ENCODE data around the gene EXOSC2. TPM values are rescaled to one million over a fixed set of nuclear protein-coding genes. Genes with fewer than 3 reads are reported as not detected.

Gene EXOSC2
- total RNA-seq, 1 experiment from 2014 or later: 41.0 TPM

- ChIA-PET CTCF (interaction anchor here (0.5 kb wide), 1 partner anchor 276 kb away, joined by 4 read pairs; no protein-coding TSS in a partner anchor), POLR2A (no interaction called here)
- Histone ChIP-seq H3K9me3 (ENCODE audit: control insufficient read depth, insufficient read depth, low read depth, low read length) (no peaks in the 10 kb centered on the region), H3K36me3 (ENCODE audit: control insufficient read depth, insufficient read depth, low read length) (peaks cover 8% of the 10 kb centered on the region; the same call in 1 of the 2 replicates), H3K4me1 (ENCODE audit: control insufficient read depth, insufficient read depth, low read length) (no peaks in the 10 kb centered on the region), H3K27me3 (ENCODE audit: control insufficient read depth, insufficient read depth, low read length) (no peaks in the 10 kb centered on the region), H3K27ac (ENCODE audit: low read length) (peak overlapping the region; percentile 55; the same call in 1 of the 2 replicates), H3K4me3 (ENCODE audit: low read depth in 2 of 2, low read length in 2 of 2) (peak overlapping the region; percentile 60 to 80)
- ATAC-seq (no peak), DNase-seq (ENCODE audit: low read depth, low spot score) (no peak)
- BruUV-seq (replicated peaks): no TSS peak
- TF ChIP-seq CTCF (IDR thresholded peaks at IDR 0.05): no peak
- TF ChIP-seq POLR2AphosphoS5 (IDR thresholded peaks at IDR 0.05; ENCODE audit: low read depth, low read length): no peak
- TF ChIP-seq SIN3A (IDR thresholded peaks at IDR 0.05; ENCODE audit: borderline replicate concordance, insufficient read depth, low read depth, low read length): no peak
- no peak for TF ChIP-seq TCF7L2 (IDR thresholded peaks at IDR 0.05; ENCODE audit: low read depth, low read length)
- no peak for TF ChIP-seq REST (IDR thresholded peaks at IDR 0.05; ENCODE audit: insufficient read depth in 1 of 2, low read depth in 2 of 2, low read length in 1 of 2)
- in situ Hi-C loops (cut with HindIII; ENCODE audit: low pct_unique_long_range_greater_than_20kb, low sequenced_read_pairs) (no loop called here), intact Hi-C loops (cut with micrococcal nuclease; ENCODE audit: unreplicated experiment) (no loop called here)
Observed at GRCh38 chr9:130689572-130689936, 4.0 kb upstream of the EXOSC2 start.

GRCh38 chr9:130689937-130690700 is 3.5 kb upstream of the EXOSC2 start:
- in situ Hi-C loops (cut with HindIII; ENCODE audit: low pct_unique_long_range_greater_than_20kb, low sequenced_read_pairs) (no loop called here), intact Hi-C loops (cut with micrococcal nuclease; ENCODE audit: unreplicated experiment) (no loop called here)
- H3K9me3 ChIP-seq (ENCODE audit: control insufficient read depth, insufficient read depth, low read depth, low read length): no peaks in the 10 kb centered on the region
- H3K27me3 ChIP-seq (ENCODE audit: control insufficient read depth, insufficient read depth, low read length): no peaks in the 10 kb centered on the region
- ATAC-seq (peak; percentile 86), DNase-seq (ENCODE audit: low read depth, low spot score) (peak; percentile 80)
- TF ChIP-seq SIN3A (IDR thresholded peaks at IDR 0.05; ENCODE audit: borderline replicate concordance, insufficient read depth, low read depth, low read length) (no peak), POLR2AphosphoS5 (IDR thresholded peaks at IDR 0.05; ENCODE audit: low read depth, low read length) (peak; percentile 57; the same call in 1 of the 2 replicates)
- H3K27ac ChIP-seq (ENCODE audit: low read length): peak overlapping the region; percentile 80
- no TSS peak for BruUV-seq (replicated peaks)
- ChIA-PET CTCF (interaction anchor here (0.5 to 0.7 kb wide), 3 partner anchors 162 to 275 kb away, joined by 3 to 10 read pairs (median 4); no protein-coding TSS in a partner anchor), POLR2A (no interaction called here)
- peaks cover 8% of the 10 kb centered on the region for H3K36me3 ChIP-seq (ENCODE audit: control insufficient read depth, insufficient read depth, low read length)
- no peaks in the 10 kb centered on the region for H3K4me1 ChIP-seq (ENCODE audit: control insufficient read depth, insufficient read depth, low read length)
- peak overlapping the region; percentile 60 to 80 for H3K4me3 ChIP-seq (ENCODE audit: low read depth in 2 of 2, low read length in 2 of 2)

GRCh38 chr9:130692321-130692720 is 1.3 kb upstream of the EXOSC2 start:
- POLR2A ChIA-PET: no interaction called here
- ATAC-seq (no peak), DNase-seq (ENCODE audit: low read depth, low spot score) (no peak)
- Histone ChIP-seq H3K27me3 (ENCODE audit: control insufficient read depth, insufficient read depth, low read length) (no peaks in the 10 kb centered on the region), H3K4me3 (ENCODE audit: low read depth in 2 of 2, low read length in 2 of 2) (no peak overlapping the region), H3K9me3 (ENCODE audit: control insufficient read depth, insufficient read depth, low read depth, low read length) (no peaks in the 10 kb centered on the region), H3K36me3 (ENCODE audit: control insufficient read depth, insufficient read depth, low read length) (peaks cover 10% of the 10 kb centered on the region), H3K27ac (ENCODE audit: low read length) (no peak overlapping the region), H3K4me1 (ENCODE audit: control insufficient read depth, insufficient read depth, low read length) (no peaks in the 10 kb centered on the region; the same call in 1 of the 2 replicates)
- in situ Hi-C loops (cut with HindIII; ENCODE audit: low pct_unique_long_range_greater_than_20kb, low sequenced_read_pairs) (no loop called here), intact Hi-C loops (cut with micrococcal nuclease; ENCODE audit: unreplicated experiment) (no loop called here)
- BruUV-seq (replicated peaks): no TSS peak
- TF ChIP-seq REST (IDR thresholded peaks at IDR 0.05; ENCODE audit: insufficient read depth in 1 of 2, low read depth in 2 of 2, low read length in 1 of 2) (no peak), CTCF (IDR thresholded peaks at IDR 0.05) (no peak), POLR2AphosphoS5 (IDR thresholded peaks at IDR 0.05; ENCODE audit: low read depth, low read length) (no peak), SIN3A (IDR thresholded peaks at IDR 0.05; ENCODE audit: borderline replicate concordance, insufficient read depth, low read depth, low read length) (no peak), TCF7L2 (IDR thresholded peaks at IDR 0.05; ENCODE audit: low read depth, low read length) (no peak)
- CTCF ChIA-PET: no interaction called here
